NCI-H526 (cell line): ENCODE data around the gene DIS3L2.
A peak's percentile ranks its signal among the peaks of the same experiment; 100 is the strongest.

ENCODE experiments used
- DNase-seq, 2 experiments: peaks; one replicate each; lab custom pipeline; 2025; lab: John Stamatoyannopoulos, UW

The DIS3L2 gene

GRCh38 chr2:232229911-232230310, 268.4 kb downstream of the DIS3L2 start:
- DNase-seq, result no peak

GRCh38 chr2:232230560-232230959, 269.0 kb downstream of the DIS3L2 start:
- peak in 1 of 2 experiments; percentile 37 for DNase-seq

DNA sequence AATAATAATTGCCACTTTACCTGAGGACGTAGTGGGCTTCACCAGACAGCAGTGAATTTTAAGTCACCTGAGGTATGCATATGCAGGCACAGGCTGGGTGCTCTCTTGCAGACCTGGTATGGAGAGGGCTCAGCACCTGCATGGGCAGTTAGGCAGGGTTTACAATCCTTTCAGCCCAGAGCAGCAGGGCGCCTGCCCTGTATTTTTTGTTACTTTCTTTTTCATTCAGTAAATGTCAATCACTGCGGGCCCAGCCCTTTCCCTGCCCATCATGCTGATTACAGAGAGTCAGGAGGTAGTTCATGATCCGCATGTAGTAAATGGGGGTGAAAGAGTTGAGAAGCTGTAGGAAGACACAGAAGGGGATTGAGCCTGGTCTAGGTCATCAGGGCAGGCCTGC, 270.0 kb downstream of the DIS3L2 start:
- no peak for DNase-seq

DNA sequence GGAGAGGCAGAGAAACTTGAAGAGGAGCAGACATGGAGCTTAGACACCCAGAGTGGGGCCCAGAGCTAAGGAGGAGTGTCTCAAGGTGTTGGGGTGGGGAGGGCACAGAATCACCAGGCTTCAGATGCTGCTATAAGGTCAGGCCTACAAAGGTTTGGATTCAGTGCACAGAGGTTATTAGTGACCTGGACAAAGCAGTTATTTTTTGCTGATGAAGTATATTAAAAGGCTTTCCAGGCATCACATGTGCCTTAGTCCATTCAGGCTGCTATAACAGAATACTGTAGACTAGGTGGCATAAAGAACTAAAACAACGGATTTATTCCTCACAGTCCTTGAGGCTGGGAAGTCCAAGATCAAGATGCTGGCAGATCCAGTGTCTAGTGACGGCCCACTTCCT, 271.4 kb downstream of the DIS3L2 start:
- DNase-seq, result no peak

GRCh38 chr2:232234922-232235615, 273.6 kb downstream of the DIS3L2 start:
- DNase-seq, result no peak

- DNase-seq, result no peak
These were observed 274.2 kb downstream of the DIS3L2 start for GRCh38 chr2:232235716-232236115.

GRCh38 chr2:232236200-232236599, 274.7 kb downstream of the DIS3L2 start:
- no peak for DNase-seq

- DNase-seq, result no peak
These were observed 276.0 kb downstream of the DIS3L2 start for GRCh38 chr2:232237464-232237863.

GRCh38 chr2:232238108-232238507, 276.6 kb downstream of the DIS3L2 start:
- DNase-seq, result no peak

- DNase-seq, result no peak
These were observed 277.1 kb downstream of the DIS3L2 start for GRCh38 chr2:232238596-232238995.

DNA sequence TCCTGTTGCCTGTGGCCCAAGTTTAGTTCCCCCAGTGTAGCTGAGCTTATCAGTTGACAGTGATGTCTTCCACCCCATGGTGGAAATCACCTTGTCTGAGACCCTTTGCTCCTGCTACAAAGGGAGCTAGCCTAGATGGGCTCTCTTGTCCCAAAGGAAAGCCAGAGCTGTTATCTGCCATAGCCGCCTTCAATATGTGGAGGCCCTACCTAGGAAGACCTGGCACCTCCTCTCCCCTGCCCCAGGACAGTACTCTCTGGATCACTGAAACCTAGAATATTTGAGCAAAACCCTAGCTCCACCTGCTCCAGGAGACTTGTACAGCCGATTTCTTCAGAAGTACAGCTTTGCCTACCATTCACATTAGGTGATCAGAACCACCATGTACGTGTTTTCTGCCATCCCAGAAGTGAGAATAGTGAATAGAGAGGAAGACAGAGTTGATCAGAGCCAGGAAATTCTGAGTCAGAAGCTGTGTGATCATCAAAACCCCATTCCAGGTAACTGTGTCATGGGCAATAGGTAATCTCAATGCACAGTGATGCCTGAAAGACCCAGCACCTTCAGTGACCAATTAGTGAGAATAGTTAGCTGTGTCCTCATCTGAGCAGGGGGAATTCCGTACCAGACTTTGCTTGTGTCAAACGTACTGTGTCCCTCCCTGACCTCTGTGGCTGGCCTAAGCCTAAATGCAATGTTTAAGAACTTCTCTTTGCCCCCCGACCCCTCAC, 278.6 kb downstream of the DIS3L2 start:
- no peak for DNase-seq

DNA sequence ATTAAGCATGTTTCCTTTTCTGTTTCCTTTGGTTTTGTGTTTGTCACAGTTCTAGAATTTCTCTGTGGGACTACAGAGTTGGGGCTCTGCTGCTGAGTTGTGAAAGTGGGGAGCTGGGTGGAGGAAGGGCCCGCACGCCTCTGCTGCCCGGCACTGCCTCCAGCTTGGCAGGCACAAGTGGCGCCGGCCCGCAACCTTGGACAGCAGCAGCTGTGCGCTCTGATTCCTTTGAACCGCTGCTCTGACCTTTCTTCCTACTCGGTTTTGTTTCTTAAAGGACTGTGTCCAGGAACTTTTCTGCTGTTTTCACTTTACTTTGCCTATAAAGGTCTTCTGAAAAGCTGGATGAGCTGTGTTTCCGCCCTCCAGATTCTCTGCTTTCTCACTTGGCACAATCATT, 279.4 kb downstream of the DIS3L2 start:
- no peak for DNase-seq

DNA sequence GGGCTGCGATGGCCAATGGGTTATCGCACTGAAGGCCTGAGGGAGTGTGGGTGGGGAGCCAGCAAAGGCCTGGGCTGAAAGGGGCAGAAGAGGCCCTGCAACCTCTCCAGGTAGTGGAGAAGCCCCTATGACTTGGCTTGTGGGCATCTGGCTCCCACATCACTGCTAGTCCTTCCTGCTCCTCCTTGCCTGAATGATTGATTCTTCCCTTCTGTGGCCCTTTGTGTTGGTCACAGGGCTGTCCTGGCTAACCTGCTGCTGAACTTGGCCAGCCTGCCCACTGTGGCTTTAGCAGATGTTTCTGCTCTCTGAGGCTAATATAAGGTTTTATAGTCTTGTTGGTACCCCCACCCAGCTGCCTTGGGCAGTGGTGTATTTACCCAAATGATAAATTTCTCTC, 280.8 kb downstream of the DIS3L2 start:
- DNase-seq, result no peak

DNA sequence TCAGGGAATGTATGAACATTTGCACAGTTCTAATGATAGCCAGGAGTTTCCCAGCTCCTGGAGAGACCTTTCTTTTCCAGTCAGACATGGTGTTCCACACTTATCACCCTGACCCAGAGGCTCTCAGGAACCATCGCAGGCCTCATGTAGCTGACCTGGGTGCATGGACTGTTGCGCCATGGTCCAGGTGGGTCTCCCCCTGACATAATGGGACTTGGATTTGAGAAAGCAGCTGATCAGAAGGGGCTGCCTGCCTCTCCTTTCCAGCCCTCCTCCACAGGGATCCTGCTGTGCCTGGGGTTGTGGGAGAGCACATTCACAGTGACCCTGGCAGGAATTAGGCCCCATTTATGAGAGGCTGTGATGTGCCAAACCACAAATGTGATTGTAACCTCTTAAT, 283.6 kb downstream of the DIS3L2 start:
- no peak for DNase-seq

GRCh38 chr2:232246245-232246644, 284.7 kb downstream of the DIS3L2 start:
- no peak for DNase-seq

DNA sequence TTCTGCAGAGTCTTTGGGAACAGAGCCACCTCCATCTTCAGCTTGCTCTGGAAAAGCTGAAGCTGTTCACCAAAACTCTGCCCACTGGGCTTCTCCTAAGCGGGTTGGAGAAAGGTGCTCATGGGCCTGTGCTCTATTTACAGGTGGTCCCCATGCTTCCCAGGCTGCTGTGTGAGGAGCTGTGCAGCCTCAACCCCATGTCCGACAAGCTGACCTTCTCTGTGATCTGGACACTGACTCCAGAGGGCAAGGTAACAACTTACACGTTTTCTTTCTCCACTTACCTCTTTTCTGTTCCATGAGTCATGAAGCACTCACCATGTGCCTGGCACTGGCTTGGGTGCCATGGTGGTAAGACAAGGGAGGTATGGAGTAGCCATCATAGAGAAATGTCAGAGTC, 287.6 kb downstream of the DIS3L2 start:
- no peak for DNase-seq

DNA sequence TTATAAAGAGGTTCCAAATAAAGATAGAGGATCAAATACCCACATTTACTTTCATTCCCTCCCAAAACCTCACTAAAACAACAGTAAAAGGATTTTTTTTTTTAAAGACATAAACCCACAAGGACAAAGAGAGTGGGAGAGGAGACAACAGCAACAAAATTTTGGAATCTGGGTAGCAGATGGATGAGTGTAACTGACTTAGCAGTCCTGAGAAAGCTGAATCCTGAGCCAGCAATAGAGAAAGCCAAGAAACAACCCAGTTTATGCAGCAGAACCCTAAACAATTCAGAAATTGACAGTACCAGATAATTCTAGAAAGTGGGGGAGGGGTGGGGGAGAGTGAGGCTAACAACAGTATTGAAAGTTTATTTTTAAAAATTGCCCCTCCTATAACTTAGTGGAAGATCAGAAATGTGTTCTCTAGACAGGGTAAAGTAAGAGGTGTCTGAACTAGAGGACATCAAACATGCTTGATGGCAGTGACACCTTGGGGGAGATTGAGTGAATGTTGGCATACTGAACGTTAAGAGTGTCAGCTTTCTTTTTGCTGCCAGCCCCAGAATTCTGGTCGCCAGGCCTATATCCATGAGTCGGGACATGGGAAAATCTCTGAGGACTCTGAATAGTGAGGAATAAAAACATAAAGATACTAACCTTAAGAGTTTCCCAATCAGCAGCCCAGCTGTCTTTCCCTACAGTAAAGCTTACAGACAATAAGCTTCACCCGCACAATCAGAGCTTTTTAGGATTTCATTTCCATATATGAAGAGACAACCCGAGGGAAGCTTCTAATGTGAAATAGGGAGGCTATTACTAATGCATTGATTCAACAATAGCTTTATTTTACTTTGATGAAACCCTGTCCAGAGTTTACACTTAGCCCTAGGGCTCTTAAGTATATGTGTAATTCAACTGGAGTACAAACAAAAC, 289.0 kb downstream of the DIS3L2 start:
- no peak for DNase-seq

GRCh38 chr2:232255033-232255432, 293.5 kb downstream of the DIS3L2 start:
- DNase-seq, result no peak

- DNase-seq, result no peak
These were observed 298.6 kb downstream of the DIS3L2 start for GRCh38 chr2:232260075-232260474.

GRCh38 chr2:232261776-232262175, 300.3 kb downstream of the DIS3L2 start:
- DNase-seq, result no peak

DNA sequence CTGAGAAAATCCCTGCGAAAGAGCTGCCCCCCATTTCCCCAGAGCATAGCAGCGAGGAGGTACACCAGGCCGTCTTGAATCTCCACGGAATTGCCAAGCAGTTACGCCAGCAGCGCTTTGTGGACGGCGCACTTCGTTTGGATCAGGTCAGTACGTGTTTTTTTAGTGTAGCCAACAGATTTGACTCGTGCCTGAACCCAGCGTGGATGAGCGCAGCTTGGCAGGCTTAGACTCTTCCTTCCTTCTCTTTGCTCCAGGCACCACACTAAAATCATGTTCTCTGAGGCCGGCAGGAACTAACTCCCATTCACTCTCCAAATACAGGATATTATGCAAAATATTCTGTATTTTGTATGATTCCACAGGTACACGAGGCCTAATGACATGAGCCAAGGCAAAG, 301.8 kb downstream of the DIS3L2 start:
- no peak for DNase-seq

DNA sequence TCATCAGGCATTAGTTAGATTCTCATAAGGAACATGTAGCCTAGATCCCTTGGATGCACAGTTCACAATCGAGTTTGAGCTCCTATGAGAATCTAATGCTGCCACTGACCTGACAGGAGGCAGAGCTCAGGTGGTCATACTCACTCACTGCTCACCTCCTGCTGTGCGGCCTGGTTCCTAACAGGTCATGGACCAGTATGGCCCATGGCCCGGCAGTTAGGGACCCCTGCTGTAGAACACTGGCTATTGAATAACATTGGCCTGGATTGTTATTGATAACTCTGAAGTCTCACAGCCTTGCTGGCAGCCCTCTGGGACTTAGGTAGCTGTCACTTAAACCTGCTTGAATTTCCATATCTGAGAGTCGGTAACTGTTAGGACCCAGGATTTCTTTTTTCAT, 302.6 kb downstream of the DIS3L2 start:
- no peak for DNase-seq

- DNase-seq, result no peak
These were observed 303.8 kb downstream of the DIS3L2 start for GRCh38 chr2:232265329-232265728.
